NT2/D1 (cell line): Measurements from ENCODE around the gene YIPF4.
A peak's percentile ranks its signal among the peaks of the same experiment; 100 is the strongest.
"Not testable (repeated sequence)": the region's sequence is repeated elsewhere in the genome, so short reads cannot be mapped to it uniquely, and the experiment has no call there.

Source experiments
- DNase-seq: peaks from one replicate; pipeline ENCODE4 v3.0.0-alpha.2; 2011; ENCODE audit warnings: low read depth, low spot score
- H3K27me3 ChIP-seq: 2 replicates; pipeline ENCODE4 v1.6.0; 2011; ENCODE audit warnings: mild to moderate bottlenecking; ENCODE audit not compliant: insufficient read length, insufficient read depth
- H3K36me3 ChIP-seq: 2 replicates; pipeline ENCODE4 v1.6.1; 2011; ENCODE audit warnings: mild to moderate bottlenecking, low read length, mixed read lengths; ENCODE audit not compliant: insufficient read depth, insufficient read length
- H3K4me1 ChIP-seq: 2 replicates; pipeline ENCODE4 v1.5.1; 2011; ENCODE audit not compliant: insufficient read depth, insufficient read length
- H3K4me3 ChIP-seq: 2 replicates; pipeline ENCODE4 v1.5.1; 2011; ENCODE audit warnings: low read depth; ENCODE audit not compliant: insufficient read length
- H3K9ac ChIP-seq: 2 replicates; pipeline ENCODE4 v1.6.0; 2011; ENCODE audit warnings: low read depth; ENCODE audit not compliant: insufficient read length
- H3K9me3 ChIP-seq: 2 replicates; pipeline ENCODE4 v1.5.1; 2011; ENCODE audit warnings: mild to moderate bottlenecking, low read length; ENCODE audit not compliant: insufficient read depth
- SUZ12 ChIP-seq: IDR thresholded peaks from 2 replicates; pipeline ENCODE4 v1.6.1; 2011; ENCODE audit not compliant: insufficient read length, insufficient read depth; ENCODE audit errors: extremely low read depth
- YY1 ChIP-seq: IDR thresholded peaks from 2 replicates; pipeline ENCODE4 v1.6.1; 2011; ENCODE audit not compliant: insufficient read length, insufficient read depth
- ZNF274 ChIP-seq: IDR thresholded peaks from 2 replicates; pipeline ENCODE4 v1.6.1; 2011; ENCODE audit warnings: mild to moderate bottlenecking, low read depth, low read length

Gene YIPF4

GRCh38 chr2:32330136-32330535, 52.4 kb downstream of the YIPF4 start:
- no peaks in the 10 kb centered on the region for H3K36me3 ChIP-seq
- H3K4me3 ChIP-seq, result no peak overlapping the region
- H3K27me3 ChIP-seq, result no peaks in the 10 kb centered on the region
- no peaks in the 10 kb centered on the region for H3K9me3 ChIP-seq
- TF ChIP-seq ZNF274 (no peak), SUZ12 (no peak), YY1 (no peak)
- H3K4me1 ChIP-seq, result no peaks in the 10 kb centered on the region
- no peak overlapping the region for H3K9ac ChIP-seq
- DNase-seq, result no peak

- H3K27me3 ChIP-seq, result no peaks in the 10 kb centered on the region
- TF ChIP-seq SUZ12 (no peak), ZNF274 (no peak), YY1 (no peak)
- no peaks in the 10 kb centered on the region for H3K36me3 ChIP-seq
- no peak overlapping the region for H3K4me3 ChIP-seq
- H3K4me1 ChIP-seq, result no peaks in the 10 kb centered on the region
- no peaks in the 10 kb centered on the region for H3K9me3 ChIP-seq
- DNase-seq, result no peak
- no peak overlapping the region for H3K9ac ChIP-seq
Observed at GRCh38 chr2:32342801-32343200, 65.1 kb downstream of the YIPF4 start.

GRCh38 chr2:32350797-32351196, 73.1 kb downstream of the YIPF4 start:
- H3K9me3 ChIP-seq, H3K27me3 ChIP-seq, H3K9ac ChIP-seq, H3K36me3 ChIP-seq, H3K4me3 ChIP-seq, H3K4me1 ChIP-seq, DNase-seq: not testable (repeated sequence)

GRCh38 chr2:32355976-32356680, 78.4 kb downstream of the YIPF4 start:
- Histone ChIP-seq H3K4me3 (peak overlapping the region; percentile 97), H3K9ac (peak overlapping the region; percentile 96), H3K9me3 (no peaks in the 10 kb centered on the region), H3K27me3 (no peaks in the 10 kb centered on the region), H3K4me1 (no peaks in the 10 kb centered on the region), H3K36me3 (peaks cover 19% of the 10 kb centered on the region)
- DNase-seq, result no peak
- no peak for TF ChIP-seq ZNF274
- TF ChIP-seq YY1, result no peak
- TF ChIP-seq SUZ12, result no peak

- Histone ChIP-seq H3K9me3 (no peaks in the 10 kb centered on the region), H3K4me1 (no peaks in the 10 kb centered on the region), H3K9ac (peak within 1 kb of the TSS; percentile 96), H3K4me3 (peak within 1 kb of the TSS; percentile 97), H3K27me3 (no peaks in the 10 kb centered on the region), H3K36me3 (peaks cover 24% of the 10 kb centered on the region)
- peak; percentile 95 for DNase-seq
- TF ChIP-seq YY1 (no peak), ZNF274 (no peak), SUZ12 (no peak)
Observed at GRCh38 chr2:32356681-32357317, 79.1 kb downstream of the YIPF4 start, which contains the start of gene BIRC6. Gene BIRC6, plus strand, starts transcription at chr2:32357023. Its CDS starts 139 bp downstream, at chr2:32357162.

- TF ChIP-seq ZNF274 (no peak), YY1 (no peak)
- DNase-seq, result peak; percentile 15
- H3K36me3 ChIP-seq, result peaks cover 24% of the 10 kb centered on the region
- H3K27me3 ChIP-seq, result no peaks in the 10 kb centered on the region
- no peaks in the 10 kb centered on the region for H3K4me1 ChIP-seq
- H3K9ac ChIP-seq, result peak overlapping the region; percentile 96
- H3K9me3 ChIP-seq, result no peaks in the 10 kb centered on the region
- peak overlapping the region; percentile 97 for H3K4me3 ChIP-seq
Observed at GRCh38 chr2:32357318-32358110, 79.8 kb downstream of the YIPF4 start.

- peak overlapping the region; percentile 97 for H3K4me3 ChIP-seq
- no peak for DNase-seq
- H3K36me3 ChIP-seq, result peaks cover 24% of the 10 kb centered on the region
- H3K9me3 ChIP-seq, result no peaks in the 10 kb centered on the region
- no peaks in the 10 kb centered on the region for H3K4me1 ChIP-seq
- peak overlapping the region; percentile 68 for H3K9ac ChIP-seq
- H3K27me3 ChIP-seq, result no peaks in the 10 kb centered on the region
- TF ChIP-seq YY1 (no peak), SUZ12 (no peak)
Observed at GRCh38 chr2:32358111-32358482, 80.4 kb downstream of the YIPF4 start.
